GM12892 (cell line): ENCODE results near the gene KAT8.

Source experiments
- POLR2A ChIP-seq: IDR thresholded peaks from 2 replicates; pipeline ENCODE4 v1.6.1; 2011; ENCODE audit warnings: low read depth, low read length, control low read depth
- POLR2AphosphoS5 ChIP-seq: IDR thresholded peaks from 2 replicates; pipeline ENCODE4 v1.6.1; 2011; ENCODE audit warnings: low read depth, low read length, control low read depth

GRCh38 chr16:31105677-31106213, 11.7 kb upstream of the KAT8 start:
- peak; percentile 44; the same call in 1 of the 2 replicates for TF ChIP-seq POLR2A
- TF ChIP-seq POLR2AphosphoS5 = 0 out of 2 replicates have a peak, but pooled peaks have one; percentile 24
